ENCODE results near the gene RNLS. TPM values are rescaled to one million over a fixed set of nuclear protein-coding genes. Genes with fewer than 3 reads are reported as not detected.

The RNLS gene
- total and polyA plus RNA-seq, 2 of the 8 experiments (the other 6 are each of a cell fraction or from before 2014, with no cell fraction given) = 7.5 to 12.7 TPM

DNA sequence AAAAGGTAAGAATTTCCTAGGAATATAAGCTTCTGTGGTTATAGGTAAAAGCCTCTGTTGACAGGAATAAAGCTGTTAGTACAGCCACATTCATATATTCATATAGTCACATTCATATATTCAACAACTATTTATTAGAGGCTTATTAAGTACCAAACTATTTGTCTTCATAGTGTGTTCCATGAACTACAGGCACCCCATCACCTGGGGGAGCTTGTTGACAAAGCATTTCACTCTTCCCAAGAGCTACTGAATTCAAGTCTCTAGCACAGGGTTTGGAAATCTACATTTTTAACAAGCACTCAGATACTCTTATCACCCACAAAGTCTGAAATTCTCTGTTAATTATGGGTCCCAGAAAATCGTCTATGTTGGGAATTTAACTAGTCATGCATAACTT, 110.6 kb downstream of the RNLS start:
- Histone ChIP-seq H3K4ac (replicated peaks; ENCODE audit: insufficient read length, low read depth, low read length) (no peak overlapping the region), H4K5ac (ENCODE audit: insufficient read length, low read depth, low read length) (no peak overlapping the region), H2AK5ac (ENCODE audit: low read depth, low read length) (no peak overlapping the region), H2BK120ac (replicated peaks; ENCODE audit: low read depth, low read length) (no peak overlapping the region), H3K9ac (replicated peaks in 1 of 4; ENCODE audit: extremely low read depth in 1 of 4, low read depth in 3 of 4, low read length in 3 of 4) (no peak overlapping the region), H3K18ac (ENCODE audit: extremely low read depth, low read length) (no peak overlapping the region), H3K4me1 (replicated peaks in 1 of 4; ENCODE audit: control insufficient read depth in 3 of 4, insufficient read depth in 4 of 4, low read length in 3 of 4) (peaks cover 0 to 7% (median 5%) of the 10 kb centered on the region in 4 experiments; a peak in 4 of 7 replicates), H3K27ac (ENCODE audit: low read depth, low read length) (no peak overlapping the region), H3K23ac (ENCODE audit: insufficient read length) (no peak overlapping the region), H4K20me1 (replicated peaks in 1 of 2; ENCODE audit: control insufficient read depth in 1 of 2, insufficient read depth in 2 of 2, low read length in 2 of 2) (no peaks in the 10 kb centered on the region), H3K14ac (ENCODE audit: insufficient read length) (no peak overlapping the region), H2BK12ac (ENCODE audit: low read depth, low read length) (no peak overlapping the region), H3K23me2 (ENCODE audit: low read depth, low read length) (0 out of 2 replicates have a peak, but pooled peaks cover 2% of the 10 kb centered on the region), H4K8ac (ENCODE audit: extremely low read depth, insufficient read depth, low read length) (no peak overlapping the region), H2AFZ (ENCODE audit: low read length) (no peak overlapping the region), H2BK15ac (ENCODE audit: low read length) (no peak overlapping the region), H3K4me2 (ENCODE audit: insufficient read depth in 1 of 2, low read depth in 2 of 2, low read length in 2 of 2) (no peak overlapping the region), H3K36me3 (ENCODE audit: control insufficient read depth in 2 of 4, insufficient read depth in 4 of 4, low read length in 3 of 4) (no peaks in the 10 kb centered on the region), H3K79me1 (ENCODE audit: low read depth, low read length) (no peaks in the 10 kb centered on the region), H3K79me2 (ENCODE audit: control insufficient read depth in 1 of 2, insufficient read depth in 2 of 2, low read length in 2 of 2) (no peaks in the 10 kb centered on the region), H2BK20ac (ENCODE audit: low read length) (no peak overlapping the region), H3K9me3 (ENCODE audit: insufficient read depth in 2 of 2, low read depth in 1 of 2, low read length in 1 of 2) (peaks cover 6 to 8% of the 10 kb centered on the region in 2 experiments; a peak in 3 of 4 replicates), H2BK5ac (ENCODE audit: low read depth, low read length) (no peak overlapping the region), H3K4me3 (ENCODE audit: extremely low read depth in 1 of 4, insufficient read depth in 2 of 4, low read depth in 3 of 4, low read length in 4 of 4) (no peak overlapping the region), H4K91ac (replicated peaks; ENCODE audit: insufficient read length, low read length) (no peak overlapping the region), H3K56ac (replicated peaks; ENCODE audit: insufficient read length, low read depth, low read length) (no peak overlapping the region), H3K27me3 (replicated peaks in 1 of 4; ENCODE audit: control insufficient read depth in 3 of 4, extremely low read depth in 1 of 4, insufficient read depth in 3 of 4, low read length in 3 of 4) (no peaks in the 10 kb centered on the region)
- CTCF ChIA-PET (ENCODE audit: partially characterized antibody) = interaction anchor here (0.6 to 1.4 kb wide), 5 partner anchors 34 to 461 kb away, joined by 3 to 4 read pairs (median 4); no protein-coding TSS in a partner anchor
- WGBS, 2 experiments (ENCODE audit: extremely low coverage in 1 of 2, insufficient coverage in 1 of 2, insufficient read length in 1 of 2, insufficient replicate concordance in 2 of 2, low coverage in 1 of 2, low lambda C conversion rate in 2 of 2, missing lambda C conversion rate in 1 of 2) = 68% methylated on average over 1 of the region's 1 CpG; no CpG with 5 or more reads in 1 of the 2 experiments
- POLR2A ChIA-PET (ENCODE audit: partially characterized antibody) = no interaction called here
- DNase-seq (ENCODE audit: low read depth in 1 of 2, low spot score in 2 of 2) (peak in 1 of 2 experiments; percentile 15), FAIRE-seq (no peak)
- TF ChIP-seq BCL11A (IDR thresholded peaks at IDR 0.05; ENCODE audit: low read depth in 2 of 2, low read length in 2 of 2) (no peak), RAD21 (IDR thresholded peaks at IDR 0.05 in 1 of 2, conservative IDR thresholded peaks at IDR 0.05 in 1 of 2; ENCODE audit: low read depth in 2 of 2, low read length in 2 of 2) (peak; percentile 68 to 73)
- TF ChIP-seq, protein P1, sequence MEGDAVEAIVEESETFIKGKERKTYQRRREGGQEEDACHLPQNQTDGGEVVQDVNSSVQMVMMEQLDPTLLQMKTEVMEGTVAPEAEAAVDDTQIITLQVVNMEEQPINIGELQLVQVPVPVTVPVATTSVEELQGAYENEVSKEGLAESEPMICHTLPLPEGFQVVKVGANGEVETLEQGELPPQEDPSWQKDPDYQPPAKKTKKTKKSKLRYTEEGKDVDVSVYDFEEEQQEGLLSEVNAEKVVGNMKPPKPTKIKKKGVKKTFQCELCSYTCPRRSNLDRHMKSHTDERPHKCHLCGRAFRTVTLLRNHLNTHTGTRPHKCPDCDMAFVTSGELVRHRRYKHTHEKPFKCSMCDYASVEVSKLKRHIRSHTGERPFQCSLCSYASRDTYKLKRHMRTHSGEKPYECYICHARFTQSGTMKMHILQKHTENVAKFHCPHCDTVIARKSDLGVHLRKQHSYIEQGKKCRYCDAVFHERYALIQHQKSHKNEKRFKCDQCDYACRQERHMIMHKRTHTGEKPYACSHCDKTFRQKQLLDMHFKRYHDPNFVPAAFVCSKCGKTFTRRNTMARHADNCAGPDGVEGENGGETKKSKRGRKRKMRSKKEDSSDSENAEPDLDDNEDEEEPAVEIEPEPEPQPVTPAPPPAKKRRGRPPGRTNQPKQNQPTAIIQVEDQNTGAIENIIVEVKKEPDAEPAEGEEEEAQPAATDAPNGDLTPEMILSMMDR (IDR thresholded peaks at IDR 0.05; ENCODE audit: control extremely low read depth in 1 of 3, insufficient read depth in 1 of 3, low read depth in 1 of 3, low read length in 3 of 3) = peak in 2 of 3 experiments; percentile 43 to 44; a peak in 3 of 4 replicates
